Measurements from ENCODE around the gene CMC2.

- TF ChIP-seq, protein P1, sequence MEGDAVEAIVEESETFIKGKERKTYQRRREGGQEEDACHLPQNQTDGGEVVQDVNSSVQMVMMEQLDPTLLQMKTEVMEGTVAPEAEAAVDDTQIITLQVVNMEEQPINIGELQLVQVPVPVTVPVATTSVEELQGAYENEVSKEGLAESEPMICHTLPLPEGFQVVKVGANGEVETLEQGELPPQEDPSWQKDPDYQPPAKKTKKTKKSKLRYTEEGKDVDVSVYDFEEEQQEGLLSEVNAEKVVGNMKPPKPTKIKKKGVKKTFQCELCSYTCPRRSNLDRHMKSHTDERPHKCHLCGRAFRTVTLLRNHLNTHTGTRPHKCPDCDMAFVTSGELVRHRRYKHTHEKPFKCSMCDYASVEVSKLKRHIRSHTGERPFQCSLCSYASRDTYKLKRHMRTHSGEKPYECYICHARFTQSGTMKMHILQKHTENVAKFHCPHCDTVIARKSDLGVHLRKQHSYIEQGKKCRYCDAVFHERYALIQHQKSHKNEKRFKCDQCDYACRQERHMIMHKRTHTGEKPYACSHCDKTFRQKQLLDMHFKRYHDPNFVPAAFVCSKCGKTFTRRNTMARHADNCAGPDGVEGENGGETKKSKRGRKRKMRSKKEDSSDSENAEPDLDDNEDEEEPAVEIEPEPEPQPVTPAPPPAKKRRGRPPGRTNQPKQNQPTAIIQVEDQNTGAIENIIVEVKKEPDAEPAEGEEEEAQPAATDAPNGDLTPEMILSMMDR (IDR thresholded peaks at IDR 0.05; ENCODE audit: insufficient read depth, low read length, poor library complexity, severe bottlenecking): no peak
- TF ChIP-seq EZH2phosphoT487 (conservative IDR thresholded peaks at IDR 0.05; ENCODE audit: low read length): no peak
These were observed 3.6 kb downstream of the CMC2 start for GRCh38 chr16:81003064-81003463.

Measured in SU-DHL-6 (cell line).